GM12864 (cell line): ENCODE results near the gene CRB2.

Source experiments
- DNase-seq: peaks from one replicate; pipeline ENCODE4 v3.0.0-alpha.2; 2011; ENCODE audit warnings: low read depth
- H3K4me3 ChIP-seq: 2 replicates; pipeline ENCODE4 v1.5.1; 2011; ENCODE audit warnings: mild to moderate bottlenecking, low read depth, low read length, control low read depth
- TF ChIP-seq, protein P1 (sequence below): IDR thresholded peaks from 2 replicates; pipeline ENCODE4 v1.5.1; 2011; ENCODE audit warnings: low read depth, mild to moderate bottlenecking, moderate library complexity, low read length, control low read depth, inconsistent platforms; ENCODE audit errors: missing control alignments

The CRB2 gene

GRCh38 chr9:123365287-123365880 is 9.4 kb downstream of the CRB2 start:
- no peak overlapping the region for H3K4me3 ChIP-seq
- DNase-seq = no peak
- TF ChIP-seq, protein P1, sequence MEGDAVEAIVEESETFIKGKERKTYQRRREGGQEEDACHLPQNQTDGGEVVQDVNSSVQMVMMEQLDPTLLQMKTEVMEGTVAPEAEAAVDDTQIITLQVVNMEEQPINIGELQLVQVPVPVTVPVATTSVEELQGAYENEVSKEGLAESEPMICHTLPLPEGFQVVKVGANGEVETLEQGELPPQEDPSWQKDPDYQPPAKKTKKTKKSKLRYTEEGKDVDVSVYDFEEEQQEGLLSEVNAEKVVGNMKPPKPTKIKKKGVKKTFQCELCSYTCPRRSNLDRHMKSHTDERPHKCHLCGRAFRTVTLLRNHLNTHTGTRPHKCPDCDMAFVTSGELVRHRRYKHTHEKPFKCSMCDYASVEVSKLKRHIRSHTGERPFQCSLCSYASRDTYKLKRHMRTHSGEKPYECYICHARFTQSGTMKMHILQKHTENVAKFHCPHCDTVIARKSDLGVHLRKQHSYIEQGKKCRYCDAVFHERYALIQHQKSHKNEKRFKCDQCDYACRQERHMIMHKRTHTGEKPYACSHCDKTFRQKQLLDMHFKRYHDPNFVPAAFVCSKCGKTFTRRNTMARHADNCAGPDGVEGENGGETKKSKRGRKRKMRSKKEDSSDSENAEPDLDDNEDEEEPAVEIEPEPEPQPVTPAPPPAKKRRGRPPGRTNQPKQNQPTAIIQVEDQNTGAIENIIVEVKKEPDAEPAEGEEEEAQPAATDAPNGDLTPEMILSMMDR = peak; percentile 46

DNA sequence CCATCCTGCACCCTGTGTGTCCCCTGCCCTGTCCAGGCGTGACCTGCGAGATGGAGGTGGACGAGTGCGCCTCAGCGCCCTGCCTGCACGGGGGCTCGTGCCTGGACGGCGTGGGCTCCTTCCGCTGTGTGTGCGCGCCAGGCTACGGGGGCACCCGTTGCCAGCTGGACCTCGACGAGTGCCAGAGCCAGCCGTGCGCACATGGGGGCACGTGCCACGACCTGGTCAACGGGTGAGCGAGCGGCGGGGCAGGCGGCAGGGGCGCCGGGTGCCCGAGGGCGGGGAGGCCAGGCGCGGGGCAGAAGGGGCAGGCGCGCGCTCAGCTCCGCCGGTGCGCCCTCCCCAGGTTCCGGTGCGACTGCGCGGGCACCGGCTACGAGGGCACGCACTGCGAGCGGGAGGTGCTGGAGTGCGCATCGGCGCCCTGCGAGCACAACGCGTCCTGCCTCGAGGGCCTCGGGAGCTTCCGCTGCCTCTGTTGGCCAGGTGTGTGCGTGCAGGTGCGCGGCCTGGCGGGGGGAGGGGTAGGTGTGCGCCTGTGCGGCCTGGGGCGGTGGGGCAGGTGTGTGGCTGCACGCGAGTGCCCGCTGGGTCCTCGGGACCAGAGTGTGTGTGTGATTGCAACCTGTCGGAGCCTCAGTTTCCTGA is 10.0 kb downstream of the CRB2 start:
- H3K4me3 ChIP-seq = no peak overlapping the region
- TF ChIP-seq, protein P1 = no peak
- DNase-seq = no peak

- no peak for DNase-seq
- no peak overlapping the region for H3K4me3 ChIP-seq
These were observed 12.0 kb downstream of the CRB2 start for GRCh38 chr9:123368023-123368422.

DNA sequence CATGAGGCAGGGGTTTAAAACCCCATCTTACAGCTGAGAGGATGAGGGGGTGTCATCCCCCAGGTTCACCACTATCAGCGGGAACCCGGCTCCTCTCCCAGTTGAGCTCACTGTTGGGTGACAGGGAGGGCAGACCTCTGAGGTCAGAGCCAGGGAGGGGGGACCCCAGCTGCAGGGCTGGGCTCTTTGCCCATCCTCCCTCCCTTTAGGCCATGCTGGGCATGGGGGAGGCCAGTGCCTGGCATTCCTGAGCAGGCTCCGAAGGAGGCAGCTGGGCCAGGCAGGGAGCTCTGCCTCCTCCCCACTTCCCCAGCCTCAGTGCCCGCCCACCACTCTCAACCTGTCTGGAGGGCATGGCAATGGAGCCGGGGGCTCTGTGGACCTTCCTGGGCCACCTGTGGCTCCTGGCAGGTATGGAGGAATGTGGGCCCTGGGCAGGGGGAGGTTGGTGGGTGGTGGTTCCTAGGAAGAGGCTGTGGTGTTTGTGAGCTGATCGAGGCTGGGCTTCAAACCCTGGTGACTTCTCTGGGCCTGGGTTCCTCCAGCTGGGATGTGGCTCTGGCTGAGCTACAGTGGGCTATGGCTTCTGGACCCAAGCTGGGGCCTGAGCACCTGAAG is 12.6 kb downstream of the CRB2 start:
- TF ChIP-seq, protein P1 = no peak
- DNase-seq = no peak

More at GRCh38 chr9:123368023-123368422, 12.0 kb downstream of the CRB2 start:
- TF ChIP-seq, protein P1 = no peak

GRCh38 chr9:123369296-123369695 is 13.3 kb downstream of the CRB2 start:
- TF ChIP-seq, protein P1 = no peak
- no peak overlapping the region for H3K4me3 ChIP-seq
- no peak for DNase-seq

More for the DNA sequence above, 12.6 kb downstream of the CRB2 start:
- no peak overlapping the region for H3K4me3 ChIP-seq

- no peak overlapping the region for H3K4me3 ChIP-seq
- TF ChIP-seq, protein P1 = no peak
- DNase-seq = no peak
These were observed 14.1 kb downstream of the CRB2 start for GRCh38 chr9:123370108-123370507.
